HL-60/S4 treated with retinoic acid at 250 ng/mL for 4 days and 3 days (cell line): ENCODE measurements around the gene OR5AC2.

ENCODE experiments used
- in situ Hi-C: fragments of 300-500 bp; cut with MboI; formaldehyde crosslinking; loops from 2 replicates; pipeline ENCODE4 v1.7.0; 2022; ENCODE audit warnings: low sequenced_read_pairs

OR5AC2 gene, protein sequence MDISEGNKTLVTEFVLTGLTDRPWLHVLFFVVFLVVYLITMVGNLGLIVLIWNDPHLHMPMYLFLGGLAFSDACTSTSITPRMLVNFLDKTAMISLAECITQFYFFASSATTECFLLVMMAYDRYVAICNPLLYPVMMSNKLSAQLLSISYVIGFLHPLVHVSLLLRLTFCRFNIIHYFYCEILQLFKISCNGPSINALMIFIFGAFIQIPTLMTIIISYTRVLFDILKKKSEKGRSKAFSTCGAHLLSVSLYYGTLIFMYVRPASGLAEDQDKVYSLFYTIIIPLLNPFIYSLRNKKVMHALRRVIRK

DNA sequence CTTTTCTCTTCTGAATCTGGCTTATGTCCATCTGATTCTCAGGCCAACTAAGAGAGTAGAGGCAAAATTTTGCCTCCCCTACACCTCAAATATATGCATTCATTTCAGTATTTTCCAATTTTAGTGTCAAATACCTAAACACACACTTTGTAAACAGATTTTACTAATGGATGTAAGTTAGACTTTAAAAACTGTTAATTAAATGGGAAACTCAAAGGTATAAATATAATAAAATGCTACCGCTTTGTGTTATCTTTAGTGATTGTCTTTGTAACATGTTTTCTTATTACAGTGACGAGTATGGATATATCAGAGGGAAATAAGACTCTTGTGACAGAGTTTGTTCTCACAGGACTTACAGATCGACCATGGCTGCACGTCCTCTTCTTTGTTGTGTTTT lies at the start of gene OR5AC2:
OR5AC2 (plus strand) TSS at position 301 of the 400 bp plus-strand sequence; CDS start at position 301, 0 bp downstream.
- in situ Hi-C loops: no loop called here

DNA sequence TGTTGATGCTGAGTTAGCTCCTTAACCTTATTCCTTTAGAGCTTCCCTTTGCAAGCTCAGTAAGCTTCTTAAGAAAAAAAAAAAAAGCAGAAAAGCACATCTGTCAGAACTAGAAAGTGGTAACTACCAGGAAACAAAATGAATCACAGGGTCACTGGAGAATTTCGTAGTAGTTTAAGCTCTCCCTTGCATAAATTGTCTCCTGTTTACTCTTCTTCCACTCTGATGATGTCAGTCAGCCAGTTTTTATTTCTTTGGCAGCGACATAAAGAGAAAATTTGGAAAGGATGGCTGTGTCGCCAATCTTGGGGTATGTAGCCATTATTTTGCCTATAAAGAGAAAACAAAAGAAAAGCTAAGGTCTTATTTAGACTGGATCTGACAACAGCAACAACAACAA lies 48.7 kb upstream of the OR5AC2 start:
- in situ Hi-C loops: loop anchor here (25.0 kb wide), 1 partner anchor 774 kb away; no protein-coding TSS in a partner anchor

DNA sequence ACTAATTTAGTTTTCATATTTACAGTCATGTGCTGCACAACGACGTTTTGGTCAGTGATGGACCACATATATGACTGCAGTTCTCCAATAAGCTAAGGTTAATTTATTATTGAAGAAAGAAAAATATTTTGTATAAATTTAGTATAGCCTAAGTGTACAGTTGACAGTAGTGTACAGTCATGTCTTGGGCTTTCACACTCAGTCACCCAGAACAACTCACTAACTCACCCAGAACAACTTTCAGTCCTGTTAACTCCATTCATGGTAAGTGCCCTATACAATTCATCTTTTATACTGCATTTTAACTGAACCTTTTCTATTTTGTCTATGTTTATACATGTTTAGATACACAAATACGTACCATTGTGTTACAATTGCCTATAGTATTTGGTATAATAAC lies 48.1 kb upstream of the OR5AC2 start:
- in situ Hi-C loops: loop anchor here (25.0 kb wide), 1 partner anchor 773 kb away; no protein-coding TSS in a partner anchor

DNA sequence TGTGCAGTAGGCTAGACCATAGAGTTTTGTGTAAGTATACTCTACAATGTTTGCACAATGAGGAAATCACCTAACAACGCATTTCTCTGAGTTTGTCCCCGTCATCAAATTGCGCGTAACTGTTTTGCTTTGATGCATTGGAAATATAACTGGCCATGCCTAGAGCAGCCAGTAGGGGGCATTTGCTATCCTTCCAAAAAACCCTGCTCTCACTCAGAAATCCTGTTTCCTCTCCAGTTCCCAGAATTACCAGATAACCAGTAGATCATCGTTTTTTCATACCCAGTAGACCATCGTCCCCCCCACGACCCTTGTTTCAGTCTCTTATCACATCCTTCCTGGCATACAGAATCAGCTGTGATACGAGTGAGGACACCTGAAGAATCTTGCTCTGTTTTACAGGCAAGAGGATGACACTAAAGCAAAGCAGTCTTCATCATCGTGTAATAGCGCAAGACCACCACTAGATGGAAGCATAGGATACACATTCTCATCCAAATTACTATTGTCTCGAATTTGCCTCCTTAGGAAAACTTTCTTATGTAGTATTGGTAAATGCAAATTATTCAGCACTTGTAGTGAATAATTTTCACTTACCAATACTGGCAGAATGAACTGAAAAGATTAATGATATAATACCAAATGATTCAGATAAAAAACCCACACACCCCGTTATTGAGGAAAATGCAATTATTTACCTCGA lies 47.5 kb upstream of the OR5AC2 start:
- in situ Hi-C loops: loop anchor here (10.0 to 25.0 kb wide), 2 partner anchors 285 to 773 kb away; no protein-coding TSS in a partner anchor

DNA sequence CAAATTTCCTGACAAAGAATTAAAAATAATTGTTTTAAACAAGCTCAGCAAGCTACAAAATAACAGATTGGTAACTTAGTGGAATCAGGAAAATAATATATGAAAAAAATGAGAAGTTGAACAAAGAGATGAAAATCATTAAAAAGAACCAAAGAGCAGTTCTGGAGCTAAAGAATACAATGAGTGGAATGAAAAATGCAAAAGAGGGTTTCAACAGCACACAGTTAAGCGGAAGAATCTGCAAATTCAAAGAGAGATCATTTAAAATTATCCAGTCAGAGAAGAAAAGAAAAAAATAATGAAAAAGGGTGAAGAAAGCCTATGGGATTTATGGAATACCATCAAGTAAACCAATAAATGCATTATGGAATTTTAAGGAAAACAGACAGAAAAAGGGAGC lies 45.6 kb upstream of the OR5AC2 start:
- in situ Hi-C loops: loop anchor here (10.0 to 25.0 kb wide), 2 partner anchors 283 to 771 kb away; no protein-coding TSS in a partner anchor

DNA sequence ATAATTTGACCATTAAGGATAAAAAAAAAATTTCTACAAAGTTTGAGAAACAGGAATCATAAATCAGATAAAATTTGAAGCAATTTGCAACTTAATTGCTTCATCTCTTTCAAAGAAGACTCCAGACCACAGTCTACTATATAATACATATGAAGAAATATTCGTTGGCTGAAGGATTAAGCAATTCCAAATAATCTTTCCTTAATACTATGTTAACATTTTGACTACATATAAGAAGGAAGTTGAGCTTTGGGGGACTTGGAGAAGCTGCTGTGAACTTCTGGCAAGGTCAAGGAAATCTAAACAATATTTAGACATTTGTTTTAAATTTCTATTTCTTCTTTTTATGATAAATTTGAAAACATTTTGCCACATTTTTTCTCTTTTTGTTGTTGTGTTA lies 38.4 kb upstream of the OR5AC2 start:
- in situ Hi-C loops: loop anchor here (10.0 to 25.0 kb wide), 2 partner anchors 276 to 764 kb away; no protein-coding TSS in a partner anchor

DNA sequence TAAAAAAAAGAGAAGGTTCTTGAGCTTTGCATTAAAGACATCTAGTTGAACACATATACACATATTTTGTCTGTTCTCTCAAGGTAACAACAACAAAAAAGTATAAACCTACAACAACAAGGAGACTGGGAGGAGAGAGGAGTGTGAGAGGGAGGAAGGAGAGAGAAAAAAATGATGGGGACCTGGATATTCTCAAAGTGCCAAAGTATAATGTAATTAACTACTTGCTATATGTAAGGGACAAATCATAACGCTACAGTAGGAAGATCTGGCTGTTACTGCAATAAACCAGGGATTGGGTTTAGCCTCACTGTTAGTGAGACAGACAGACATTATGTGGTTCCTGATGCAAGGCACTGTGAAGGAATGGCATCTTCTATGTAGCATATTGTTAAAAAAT lies 37.7 kb upstream of the OR5AC2 start:
- in situ Hi-C loops: loop anchor here (10.0 to 25.0 kb wide), 2 partner anchors 276 to 763 kb away; no protein-coding TSS in a partner anchor

DNA sequence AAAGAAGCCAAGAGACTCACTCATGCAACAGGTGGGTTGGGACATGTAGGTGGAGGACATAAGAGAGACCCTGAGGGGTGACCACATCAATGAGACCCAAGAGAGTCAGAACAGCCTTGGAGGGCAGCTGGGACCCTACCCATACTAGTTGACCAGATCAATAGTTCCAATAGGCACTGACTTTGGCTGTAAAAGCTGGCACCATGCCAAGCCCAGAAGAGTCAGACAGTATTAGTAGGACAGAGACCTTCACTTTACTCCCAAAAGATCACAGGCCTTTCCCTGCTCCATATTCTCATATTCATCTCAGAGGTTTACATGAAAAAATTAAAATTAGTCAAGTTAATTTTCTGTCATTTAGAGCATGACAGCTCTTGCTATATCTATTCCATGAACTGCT lies 30.9 kb upstream of the OR5AC2 start:
- in situ Hi-C loops: no loop called here

DNA sequence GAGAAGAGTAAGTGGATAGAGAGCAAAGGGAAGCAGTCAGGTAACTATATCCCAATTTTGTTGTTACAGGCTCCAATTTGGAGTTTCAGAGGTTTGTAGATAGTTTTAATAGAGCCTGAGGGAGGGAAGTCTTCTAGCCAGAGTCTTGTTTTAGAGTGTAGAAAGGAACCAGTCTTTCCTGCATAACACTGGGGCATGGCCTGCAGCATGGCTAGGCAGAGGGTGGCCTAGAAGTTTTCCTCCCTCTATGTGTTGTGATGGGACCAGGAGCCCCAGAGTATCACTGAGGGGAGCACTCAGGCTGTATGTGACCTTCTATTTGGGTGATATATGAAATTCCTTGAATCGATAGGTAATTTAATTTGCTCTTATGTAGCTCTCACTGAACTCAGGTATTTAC lies 29.3 kb upstream of the OR5AC2 start:
- in situ Hi-C loops: no loop called here

DNA sequence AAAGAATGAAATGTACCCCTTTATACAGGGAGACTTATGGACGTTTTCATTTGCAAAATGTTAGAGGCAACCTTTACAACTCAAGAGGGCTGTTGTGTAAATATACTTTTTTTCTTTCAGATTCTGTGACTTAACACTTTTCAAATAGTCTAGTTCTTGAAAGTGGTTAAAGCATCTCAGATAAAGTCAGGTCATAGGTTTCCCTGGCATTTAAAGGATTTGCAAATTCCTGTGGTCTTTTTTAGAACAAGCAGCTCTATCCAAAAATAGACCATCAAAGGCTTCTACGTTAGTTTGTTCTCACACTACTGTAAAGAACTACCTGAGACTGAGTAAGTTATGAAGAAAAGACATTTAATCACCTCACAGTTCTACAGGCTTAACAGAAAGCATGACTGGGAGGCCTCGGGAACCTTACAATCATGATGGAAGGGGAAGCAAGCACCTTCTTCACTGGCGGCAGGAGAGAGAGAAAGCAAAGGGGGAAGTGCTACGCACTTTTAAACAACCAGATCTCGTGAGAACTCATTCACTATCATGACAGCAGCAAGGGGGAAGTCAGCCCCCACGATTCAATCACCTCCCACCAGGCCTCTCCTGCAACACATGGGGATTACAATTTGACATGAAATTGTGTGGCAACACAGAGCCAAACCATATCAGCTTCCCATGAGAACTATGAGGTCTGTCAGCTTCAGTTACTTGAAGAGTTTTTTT lies 28.6 kb upstream of the OR5AC2 start:
- in situ Hi-C loops: no loop called here

DNA sequence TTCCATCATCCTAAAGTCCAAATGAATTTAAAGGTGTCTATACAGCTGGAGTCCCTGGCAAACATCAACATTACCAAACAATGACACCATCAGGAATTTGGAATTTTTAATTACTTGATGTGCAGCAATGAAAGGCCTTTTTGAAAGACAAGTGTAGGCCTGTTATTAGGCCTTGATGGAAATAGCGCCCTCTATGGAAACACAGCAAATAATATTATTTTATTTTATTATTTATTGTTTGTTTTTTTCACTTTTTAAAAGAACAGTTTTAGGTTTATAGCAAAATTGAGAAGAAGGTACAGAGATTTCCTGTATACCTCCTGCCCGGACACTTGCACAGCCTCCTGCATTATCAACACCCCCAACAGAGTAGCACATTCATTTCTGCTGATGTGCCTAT lies 18.1 kb upstream of the OR5AC2 start:
- in situ Hi-C loops: no loop called here

DNA sequence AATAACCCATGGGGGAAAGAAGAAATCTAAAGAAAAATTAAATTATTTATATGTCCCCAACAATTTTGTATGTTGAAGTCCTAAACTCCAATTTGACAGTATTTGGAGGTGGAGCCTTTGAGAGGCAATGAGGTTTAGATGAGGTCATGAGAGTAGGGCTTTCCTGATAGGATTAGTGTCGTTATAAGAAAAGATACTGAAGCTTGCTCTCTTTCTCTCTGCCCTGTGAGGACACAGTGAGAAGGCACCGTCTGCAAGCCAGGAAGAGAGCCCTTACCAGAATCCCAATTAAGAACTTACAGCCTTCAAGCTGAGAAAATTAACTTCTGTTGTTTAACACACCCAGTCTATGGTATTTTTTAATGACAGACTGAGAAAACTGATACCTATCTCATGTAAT lies 16.1 kb upstream of the OR5AC2 start:
- in situ Hi-C loops: no loop called here

DNA sequence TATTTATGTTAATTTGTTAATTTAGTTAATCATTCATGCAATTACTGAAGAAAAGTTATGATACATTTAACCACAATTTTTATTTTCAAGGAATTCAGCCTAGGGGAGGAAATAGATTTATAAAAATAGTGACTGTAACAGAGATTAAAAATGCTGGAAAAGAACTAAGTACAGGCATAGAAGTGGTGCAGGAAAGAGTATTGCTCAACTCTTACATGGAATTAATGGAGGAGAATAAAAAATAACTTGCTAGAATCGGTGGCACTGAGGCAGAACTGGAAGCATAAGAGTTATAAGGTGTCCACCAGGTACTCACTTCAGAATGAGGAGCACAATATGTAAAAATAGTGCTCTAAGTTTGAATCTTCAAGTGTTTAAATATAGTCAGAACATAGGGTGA lies 13.5 kb upstream of the OR5AC2 start:
- in situ Hi-C loops: no loop called here

DNA sequence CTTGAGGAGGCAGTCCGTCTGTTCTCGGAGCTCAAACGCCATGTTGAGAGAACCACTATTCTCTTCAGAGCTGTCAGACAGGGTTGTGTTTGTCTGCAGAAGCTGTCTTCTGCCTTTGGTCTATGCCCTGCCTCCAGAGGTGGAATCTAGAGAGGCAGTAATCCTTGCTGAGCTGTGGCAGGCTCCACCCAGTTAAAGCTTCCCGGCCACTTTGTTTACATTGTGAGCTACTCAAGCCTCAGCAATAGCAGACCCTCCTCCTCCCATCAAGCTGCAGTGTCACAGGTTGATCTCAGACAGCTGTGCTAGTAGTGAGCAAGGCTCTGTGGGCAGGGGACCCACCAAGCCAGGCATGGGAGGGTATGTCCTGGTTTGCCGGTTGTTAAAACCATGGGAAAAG lies 8.9 kb downstream of the OR5AC2 start:
- in situ Hi-C loops: no loop called here

DNA sequence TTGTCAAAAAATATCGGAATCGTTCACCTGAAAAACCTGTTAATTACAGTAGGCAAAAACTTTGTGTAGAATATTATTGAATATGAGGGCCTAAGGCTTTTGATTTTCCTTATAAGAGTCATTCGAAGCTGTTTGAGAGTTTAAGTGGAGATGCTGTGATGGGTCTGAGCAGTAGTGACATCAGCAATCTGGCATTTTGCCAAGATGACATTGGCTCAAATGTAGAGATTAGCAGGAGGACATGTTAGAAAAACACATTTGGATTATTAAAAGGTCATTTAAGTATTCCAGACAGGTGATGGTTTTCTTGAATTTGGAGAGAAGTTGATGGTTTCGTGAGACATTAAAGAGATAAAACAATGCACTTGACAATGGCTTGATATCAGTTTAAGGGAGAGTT lies 12.9 kb downstream of the OR5AC2 start:
- in situ Hi-C loops: no loop called here

DNA sequence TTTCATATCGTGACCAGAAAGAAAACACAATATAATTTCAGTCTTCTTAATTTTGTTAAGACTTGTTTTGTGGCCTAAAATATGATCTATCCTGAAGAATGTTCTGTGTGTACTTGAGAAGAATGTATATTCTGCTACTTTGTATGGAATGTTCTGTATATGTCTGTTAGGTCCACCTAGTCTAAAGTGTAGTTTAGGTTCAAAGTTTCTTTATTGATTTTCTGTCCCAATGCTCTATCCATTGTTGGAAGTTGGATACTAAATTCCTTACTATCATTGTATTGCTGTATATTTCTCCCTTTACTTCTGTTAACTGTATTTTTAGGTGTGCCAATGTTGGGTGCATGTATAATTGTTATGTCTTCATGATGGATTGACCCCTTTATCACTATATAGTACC lies 21.2 kb downstream of the OR5AC2 start:
- in situ Hi-C loops: no loop called here

DNA sequence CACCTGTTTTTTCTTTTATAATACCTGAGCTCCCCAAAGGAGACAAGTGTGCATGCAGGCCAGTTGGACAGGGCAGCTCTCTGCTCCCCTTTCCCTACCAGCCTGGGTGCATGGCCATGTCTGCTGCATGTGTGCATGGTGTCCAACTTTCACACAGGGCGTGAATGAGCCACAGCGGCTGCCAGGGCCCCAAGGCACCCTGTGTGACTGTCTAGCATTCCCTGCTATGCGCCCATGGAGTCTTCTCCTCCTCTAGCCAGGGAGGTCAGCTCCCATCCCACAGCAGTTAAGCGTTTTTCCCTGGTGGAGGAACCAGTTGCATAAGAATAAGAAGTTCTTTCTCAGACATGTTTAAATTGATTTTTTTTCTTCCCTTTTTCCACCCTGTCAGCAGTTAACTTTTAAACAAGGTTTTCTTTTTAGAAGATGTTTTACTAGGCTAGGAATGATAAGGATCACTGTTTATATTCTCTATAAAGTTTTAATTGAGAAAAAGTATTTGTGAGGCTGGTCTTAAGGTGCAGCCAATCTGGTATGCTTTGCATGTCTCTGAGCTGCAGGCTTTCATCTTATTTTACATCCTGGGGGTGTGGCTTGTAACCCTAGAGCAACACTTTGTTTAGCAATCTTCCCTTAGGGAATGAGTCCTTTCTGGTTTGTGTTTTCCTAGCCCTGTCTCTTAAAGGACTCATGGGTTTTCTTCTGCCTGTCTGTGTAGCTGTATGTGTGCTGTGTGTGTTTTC lies 23.0 kb downstream of the OR5AC2 start:
- in situ Hi-C loops: no loop called here

DNA sequence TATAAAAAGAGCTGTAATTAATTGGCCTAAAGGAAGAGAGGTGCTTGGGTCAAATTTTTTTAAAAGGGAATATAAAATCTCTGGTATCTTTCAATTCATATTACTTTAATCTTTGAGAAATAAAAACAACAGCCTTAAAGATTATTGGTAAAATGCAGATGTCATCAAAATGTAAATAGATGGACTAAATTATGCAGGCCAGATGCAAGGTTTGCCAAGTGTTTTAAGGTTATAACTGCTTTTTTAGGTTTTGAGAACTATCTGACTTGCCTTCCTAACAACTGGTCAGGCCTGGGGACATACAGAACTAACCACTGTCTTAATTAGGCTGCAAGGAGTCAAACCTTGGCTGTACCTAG lies 23.6 kb downstream of the OR5AC2 start:
- in situ Hi-C loops: no loop called here

DNA sequence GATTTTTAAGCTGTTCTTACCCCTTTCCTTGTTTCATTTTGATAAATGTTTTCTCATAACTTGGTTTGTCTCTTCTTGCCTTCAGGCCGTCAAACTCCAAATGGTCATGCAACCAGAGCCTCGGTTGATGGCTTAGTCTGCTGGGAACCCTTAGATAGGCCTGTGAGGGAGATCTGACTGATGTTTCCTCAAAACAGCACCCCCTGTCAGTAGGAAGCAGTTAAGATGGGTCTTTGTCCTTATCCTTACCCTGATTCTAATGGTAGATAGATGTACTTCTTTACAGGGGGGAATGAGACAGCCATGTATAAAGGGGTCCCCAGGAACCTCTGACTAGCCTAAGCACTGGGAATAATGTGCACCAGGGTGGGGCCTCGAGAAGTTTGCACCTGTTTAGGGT lies 27.3 kb downstream of the OR5AC2 start:
- in situ Hi-C loops: no loop called here

DNA sequence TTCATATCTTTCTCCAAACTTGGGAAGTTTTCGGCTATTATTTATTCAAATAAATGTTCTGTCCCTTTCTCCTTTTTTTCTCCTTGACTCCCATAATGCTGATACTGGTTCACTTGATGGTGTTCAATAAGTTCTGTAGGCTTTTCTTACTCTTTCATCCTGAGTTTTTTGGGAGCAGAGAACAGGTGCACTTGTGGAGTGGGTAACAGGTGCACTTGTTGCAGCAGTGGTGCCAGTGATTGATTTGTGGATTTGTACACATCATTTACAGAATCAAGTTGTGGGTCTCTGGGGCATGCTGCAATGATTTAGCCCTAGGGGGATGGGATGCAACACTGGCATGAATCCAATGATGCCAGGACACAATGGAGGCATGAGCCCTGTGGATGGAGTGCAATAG lies 28.7 kb downstream of the OR5AC2 start:
- in situ Hi-C loops: no loop called here

DNA sequence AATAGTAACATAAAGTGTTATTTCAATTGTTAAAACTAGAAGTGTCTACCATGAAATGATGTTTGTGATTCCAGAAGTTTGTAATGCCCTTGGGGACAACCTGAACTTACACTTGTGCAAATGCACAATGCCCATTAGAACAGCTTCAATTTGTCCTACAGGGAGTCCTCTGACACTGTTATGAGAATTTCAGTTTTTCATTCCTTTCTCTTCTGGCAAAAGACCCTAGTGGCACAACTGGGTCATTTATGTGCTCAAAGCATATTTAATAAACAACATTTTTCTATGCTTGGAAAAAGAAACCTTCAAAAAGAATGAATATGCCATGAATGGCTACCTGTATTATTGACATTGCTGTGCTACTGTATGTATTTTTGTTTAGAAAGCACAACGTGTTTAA lies 43.4 kb downstream of the OR5AC2 start, which contains the start of gene OR5H1:
OR5H1 (plus strand) TSS at position 301 of the 400 bp plus-strand sequence. CDS start 1,977 bp downstream, outside the sequence.
- in situ Hi-C loops: no loop called here
